Activated CD8-positive, alpha-beta memory T cell treated with anti-CD3 and anti-CD28 coated beads, Interleukin-2, amount 50 U/mL, for 24 hours (primary cell): ENCODE results near the gene ISYNA1.

ENCODE experiments used
- DNase-seq: peaks from one replicate; pipeline ENCODE4 v3.0.0-alpha.2; 2020; ENCODE audit errors: extremely low read depth

ISYNA1 gene

DNA sequence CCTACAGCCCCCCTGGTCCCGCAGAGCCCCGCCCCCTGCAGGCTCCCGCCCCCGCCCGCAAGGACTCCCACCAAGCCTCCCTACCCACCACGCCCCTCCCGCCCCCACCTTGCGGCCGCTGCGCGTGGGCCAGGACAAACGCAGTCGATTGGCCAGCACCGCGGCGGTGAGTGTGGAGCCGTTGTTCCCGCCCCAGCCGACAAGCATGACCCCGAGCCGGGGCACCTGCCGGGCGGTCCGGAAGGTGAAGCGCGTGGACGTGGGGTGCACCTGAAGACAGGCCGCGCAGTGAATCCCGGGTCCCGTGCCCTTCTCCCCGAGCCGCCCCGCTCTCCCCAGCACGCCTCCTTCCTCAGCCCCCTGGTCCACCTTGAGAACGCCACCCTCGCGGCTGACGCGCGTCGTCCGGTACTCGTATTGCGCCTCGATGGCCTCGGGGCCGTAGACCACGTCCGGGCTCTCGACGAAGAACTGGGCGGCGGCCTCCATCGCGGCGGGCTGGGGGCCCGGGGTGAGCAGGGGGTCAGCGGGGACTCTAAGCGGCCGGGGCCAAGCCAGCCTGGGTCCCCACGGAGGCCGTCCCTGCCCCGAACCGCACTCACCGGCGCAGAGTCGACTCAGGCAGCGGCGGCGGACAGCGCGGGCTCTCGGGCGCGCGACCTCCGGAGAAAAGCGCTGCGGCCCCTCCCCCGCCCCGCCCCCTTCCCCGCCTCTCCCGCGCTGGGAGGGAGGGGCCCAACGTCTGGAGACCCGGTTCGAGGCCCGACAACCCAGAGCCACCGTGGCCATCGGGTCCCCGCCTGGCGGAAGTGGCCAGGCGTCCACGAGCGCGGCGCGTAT lies at the start of gene ISYNA1:
Gene ISYNA1, minus strand, starts transcription at position 643 of the 840 bp plus-strand sequence. Its CDS starts 154 bp downstream, at position 489.
- DNase-seq, result no peak

GRCh38 chr19:18486746-18487145 lies 48.8 kb upstream of the ISYNA1 start:
- no peak for DNase-seq

DNA sequence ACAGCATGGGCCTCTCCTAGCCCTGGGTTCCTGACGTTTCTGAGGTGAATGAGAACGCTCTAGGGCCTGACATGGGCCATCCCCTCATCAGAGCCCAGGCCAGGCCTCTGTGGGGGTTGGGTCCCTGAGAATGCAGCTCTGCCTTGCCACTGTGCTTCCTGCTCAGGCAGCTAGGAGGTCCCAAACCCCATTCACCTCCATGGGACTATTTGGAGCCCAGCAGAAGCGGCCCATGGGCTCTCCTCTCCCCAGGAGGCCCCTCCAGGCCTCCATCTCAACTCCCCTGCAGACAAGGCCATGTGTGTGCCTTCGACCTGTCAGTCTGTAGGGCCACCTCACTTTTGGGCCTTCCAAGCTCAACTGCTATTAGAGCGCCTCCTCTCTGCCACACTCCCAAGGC lies 47.1 kb upstream of the ISYNA1 start:
- no peak for DNase-seq

DNA sequence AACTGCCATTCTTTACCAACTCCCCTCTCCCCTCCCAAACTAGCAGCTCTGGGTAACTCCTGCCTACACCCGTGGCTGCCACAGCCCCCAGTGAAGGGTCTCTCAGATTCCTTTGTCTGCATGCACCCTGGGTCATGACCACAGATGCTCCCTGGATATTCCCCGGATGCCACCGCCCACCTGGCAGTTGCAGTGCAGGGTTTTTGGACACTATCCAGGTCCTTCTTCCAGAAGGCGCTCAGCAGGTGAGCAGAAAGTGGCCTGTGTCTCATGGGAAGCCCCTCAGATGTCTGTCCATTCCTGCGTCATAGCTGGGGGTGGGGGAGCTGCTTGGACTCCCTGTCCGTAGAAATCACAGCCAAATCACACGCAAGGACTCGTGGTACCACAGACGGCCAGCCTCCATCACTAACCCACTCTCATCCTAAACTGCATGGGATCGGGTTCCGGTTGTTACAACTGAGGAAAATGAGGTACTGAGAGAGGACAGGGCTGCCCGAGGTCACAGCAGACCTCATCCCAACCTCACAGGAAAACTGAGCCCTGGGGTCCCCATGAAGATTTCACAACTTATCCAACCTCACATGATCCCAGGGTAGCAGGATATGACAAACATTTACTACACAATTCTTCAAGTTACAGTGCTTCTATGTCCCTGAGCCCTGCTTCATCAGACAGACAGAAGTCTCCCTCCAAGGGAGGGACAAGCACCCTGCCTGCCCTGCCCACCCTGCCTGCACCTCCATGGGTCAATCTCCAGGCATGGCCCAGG lies 45.4 kb upstream of the ISYNA1 start:
- DNase-seq, result no peak

GRCh38 chr19:18481505-18482222 lies 43.7 kb upstream of the ISYNA1 start:
- DNase-seq, result no peak

GRCh38 chr19:18480006-18480691 lies 42.2 kb upstream of the ISYNA1 start:
- DNase-seq, result no peak

DNA sequence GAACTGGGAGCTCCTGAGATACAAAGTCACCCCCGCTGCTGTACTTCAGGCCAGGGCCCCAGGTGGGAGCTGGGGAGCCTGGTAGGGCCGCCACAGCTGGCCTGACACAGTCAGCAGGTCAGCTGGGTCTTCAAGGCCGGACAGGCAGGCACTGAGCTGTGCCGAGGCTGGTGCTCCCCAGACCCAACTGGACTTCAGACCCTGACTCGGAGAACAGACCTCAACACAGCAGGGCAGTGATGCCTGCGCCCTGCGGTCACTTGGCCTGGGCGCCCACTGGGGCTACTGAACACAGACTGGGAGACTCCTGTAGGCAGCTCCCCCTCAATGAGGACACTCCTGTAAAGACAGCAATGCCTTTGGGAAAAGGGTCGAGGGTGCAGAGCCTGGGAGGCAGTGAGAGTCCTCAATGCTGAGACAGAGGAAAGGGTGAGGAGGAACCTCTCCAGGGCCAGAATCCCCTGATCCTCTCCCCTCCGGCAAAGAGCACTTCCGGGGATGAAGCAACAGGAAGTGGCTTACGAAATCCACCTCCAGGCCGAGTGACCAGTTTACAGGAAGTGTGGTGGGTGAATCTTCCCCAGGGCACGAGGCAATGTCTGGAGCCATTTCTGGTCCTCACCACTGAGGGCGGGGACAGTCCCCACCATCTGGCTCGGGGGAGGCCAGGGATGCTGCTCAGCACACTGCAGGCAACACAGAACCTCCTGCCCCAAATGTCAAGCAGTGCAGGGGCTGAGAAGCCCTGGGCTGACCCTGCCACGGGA lies 40.8 kb upstream of the ISYNA1 start:
- DNase-seq, result peak; percentile 44

DNA sequence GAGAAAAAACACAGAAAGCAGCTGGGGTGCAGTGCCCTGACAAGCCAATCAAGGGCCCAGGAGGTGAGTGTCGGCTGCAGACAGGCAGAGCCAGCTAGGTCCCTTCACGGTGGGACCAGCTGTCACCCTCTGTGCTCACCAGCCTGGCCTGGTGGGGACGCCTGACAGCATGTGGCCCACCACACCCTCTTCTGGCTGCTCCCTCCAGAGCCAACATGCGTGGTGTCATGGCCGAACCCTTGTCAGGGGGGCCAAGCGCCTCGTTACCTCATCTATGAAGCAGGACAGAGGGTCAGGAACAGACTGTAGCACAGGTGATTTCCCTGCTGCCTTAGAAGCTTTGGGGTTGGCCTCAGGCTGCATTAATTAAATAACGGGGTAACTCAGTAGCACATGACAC lies 40.0 kb upstream of the ISYNA1 start:
- no peak for DNase-seq

GRCh38 chr19:18477042-18477779 lies 39.3 kb upstream of the ISYNA1 start:
- DNase-seq, result no peak

DNA sequence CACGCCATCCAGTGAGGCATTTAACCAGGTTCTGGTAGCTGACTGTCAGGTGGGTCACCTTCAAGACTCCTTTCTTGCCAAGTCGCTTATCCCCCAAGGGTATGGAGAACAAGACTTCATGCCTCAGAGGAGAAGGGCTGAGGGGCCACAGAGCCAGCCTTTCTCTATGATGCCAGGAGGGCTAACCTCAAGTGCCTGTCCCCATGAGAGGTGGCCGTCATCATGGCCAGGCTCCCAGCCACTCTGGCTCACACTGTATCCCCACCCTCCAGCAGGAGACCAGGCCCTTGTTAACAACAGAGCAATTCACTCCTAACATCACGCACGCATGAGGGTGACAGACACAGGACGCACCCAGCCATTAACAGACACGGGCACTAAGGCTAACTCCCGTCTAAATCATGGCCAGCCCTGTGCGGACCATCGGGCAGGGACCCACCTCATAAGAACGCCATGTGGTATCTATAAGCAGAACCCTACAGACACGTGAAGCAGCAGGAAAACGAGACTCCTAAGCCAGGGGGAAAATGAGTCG lies 38.6 kb upstream of the ISYNA1 start:
- no peak for DNase-seq

GRCh38 chr19:18475762-18476331 lies 37.9 kb upstream of the ISYNA1 start:
- DNase-seq, result no peak

- no peak for DNase-seq
These were observed 37.1 kb upstream of the ISYNA1 start for GRCh38 chr19:18475004-18475453.

DNA sequence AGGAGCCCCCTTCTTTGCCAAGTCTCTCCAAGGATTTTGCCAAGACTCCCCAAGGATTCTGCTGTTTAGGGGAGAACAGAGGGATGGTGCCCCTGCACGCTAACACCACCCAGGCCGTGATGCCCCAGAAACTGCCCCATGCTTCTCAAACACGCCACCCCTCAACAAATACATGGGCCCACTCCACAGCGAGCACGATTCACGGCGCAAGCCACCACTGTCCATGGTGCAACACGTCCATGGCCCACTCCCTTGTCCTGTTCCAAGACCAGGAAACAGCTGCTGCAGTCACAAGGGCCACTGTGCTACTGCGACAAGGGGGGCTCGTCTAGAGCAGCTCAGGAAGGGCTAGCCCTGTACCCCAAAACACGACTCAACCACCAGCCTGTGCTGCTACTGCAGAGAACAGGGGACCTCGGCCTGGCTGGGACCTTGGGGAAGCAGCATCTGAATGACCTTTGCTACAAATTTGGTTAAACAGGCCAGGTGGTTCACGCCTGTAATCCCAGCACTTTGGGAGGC lies 36.5 kb upstream of the ISYNA1 start:
- DNase-seq, result no peak

DNA sequence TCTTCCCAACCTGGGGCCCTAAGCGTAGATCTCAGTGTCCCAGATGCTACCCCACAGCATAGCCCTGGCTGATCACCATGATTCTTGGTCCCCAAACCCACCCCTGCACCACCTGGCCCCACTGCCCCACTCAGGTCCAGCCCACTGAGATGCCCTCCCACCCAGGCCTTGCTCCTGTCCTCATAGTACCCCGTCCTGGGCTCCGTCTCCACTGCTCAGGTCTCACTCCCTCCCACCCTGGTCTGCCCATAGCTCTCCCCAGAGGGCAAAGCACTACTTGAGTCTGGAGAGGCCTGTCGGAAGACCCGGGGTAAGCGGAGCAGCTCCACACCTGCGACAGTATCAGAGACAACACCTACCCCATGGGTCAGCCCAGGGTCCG lies 35.8 kb upstream of the ISYNA1 start:
- DNase-seq, result no peak

- DNase-seq, result no peak
These were observed 35.2 kb upstream of the ISYNA1 start for GRCh38 chr19:18473003-18473705.

GRCh38 chr19:18470787-18471186 lies 32.9 kb upstream of the ISYNA1 start:
- DNase-seq, result no peak

DNA sequence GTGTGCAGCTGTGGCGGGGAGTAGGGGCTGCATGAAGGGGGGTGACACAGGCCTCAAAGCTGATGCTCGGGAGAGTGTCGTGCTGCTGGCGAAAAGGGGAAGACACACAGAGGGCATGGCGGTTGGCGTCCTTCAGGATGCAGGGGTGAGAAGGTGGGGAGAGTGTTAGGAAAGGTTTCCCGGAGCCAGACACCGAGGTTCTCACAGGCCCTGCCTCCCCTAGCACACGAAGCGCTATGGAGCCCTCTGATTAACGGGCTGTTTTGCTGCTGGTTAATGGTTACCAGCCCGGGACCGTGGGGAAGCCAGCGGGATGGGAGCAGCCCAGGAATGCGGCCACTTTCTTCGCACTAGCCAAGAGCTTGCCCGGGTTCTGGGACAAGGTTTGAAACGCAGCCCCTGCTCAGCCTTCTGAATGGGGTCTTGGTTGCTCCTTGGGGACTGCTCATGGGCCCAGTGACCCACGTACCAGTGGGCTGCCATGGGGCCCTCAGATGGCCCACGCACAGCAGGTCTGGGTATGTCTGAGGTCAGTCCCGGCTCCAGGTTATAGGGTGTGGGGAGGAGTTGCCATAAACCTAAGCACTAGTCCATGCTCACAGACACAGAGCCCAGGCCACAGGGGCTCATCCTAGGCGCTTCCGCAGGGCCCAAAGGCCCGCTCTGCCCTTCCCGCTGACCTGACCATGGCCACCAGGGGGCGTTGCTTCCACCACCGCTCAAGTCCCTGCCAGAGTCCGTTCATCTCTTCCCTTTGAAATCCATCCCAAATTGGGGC lies 31.3 kb upstream of the ISYNA1 start:
- DNase-seq, result no peak

DNA sequence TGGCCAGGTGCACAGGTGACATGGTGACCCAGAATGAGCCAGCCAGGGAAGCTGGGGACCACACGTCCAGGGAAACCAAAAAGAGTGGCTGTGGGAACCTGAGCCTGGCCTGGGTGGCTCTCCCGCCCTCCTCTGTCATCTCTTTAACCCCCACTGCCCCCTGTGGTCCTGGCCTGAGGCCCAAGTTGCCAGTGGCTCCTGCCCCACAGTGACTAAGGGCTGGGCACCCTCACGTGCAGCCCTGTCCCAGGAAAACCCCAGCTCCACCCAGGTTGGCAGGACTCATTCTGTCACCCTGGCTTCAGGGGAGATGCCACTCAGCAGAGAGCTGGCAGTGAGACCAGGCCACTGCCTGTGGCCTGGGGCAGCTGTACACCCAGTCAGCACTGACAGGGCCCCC lies 30.6 kb upstream of the ISYNA1 start:
- no peak for DNase-seq
